BJ (cell line): ENCODE data around the gene SINHCAF. TPM values are rescaled to one million over a fixed set of nuclear protein-coding genes. Genes with fewer than 3 reads are reported as not detected.

Experiments used
- CTCF ChIA-PET: fragments of 350-600 bp; formaldehyde crosslinking; extraction: SDS; loops from one replicate; lab custom pipeline; 2021; ENCODE audit warnings: antibody characterized with exemption, inconsistent platforms; lab: Yijun Ruan, JAX
- POLR2A ChIA-PET: fragments of 300-600 bp; sonication (Branson Sonifier 250); formaldehyde crosslinking; extraction: SDS; loops from one replicate; lab custom pipeline; 2021; ENCODE audit warnings: antibody characterized with exemption; lab: Charles Lee
- DNase-seq: peaks from one replicate; pipeline ENCODE4 v3.0.0-alpha.2; 2011; ENCODE audit warnings: low read depth
- H3K27me3 ChIP-seq: 2 replicates; pipeline ENCODE4 v1.6.0; 2011; ENCODE audit warnings: low read length; ENCODE audit not compliant: control insufficient read depth, insufficient read depth
- H3K36me3 ChIP-seq: 2 replicates; pipeline ENCODE4 v1.5.1; 2011; ENCODE audit warnings: low read length; ENCODE audit not compliant: control insufficient read depth, insufficient read depth
- H3K4me3 ChIP-seq: 2 replicates; pipeline ENCODE4 v1.5.1; 2011; ENCODE audit warnings: low read depth, mild to moderate bottlenecking, control low read depth, low read length
- CTCF ChIP-seq: IDR thresholded peaks from 2 replicates; pipeline ENCODE4 v1.5.1; 2011; ENCODE audit warnings: low read depth, mild to moderate bottlenecking, control low read depth, inconsistent platforms, low read length, moderate library complexity; ENCODE audit not compliant: insufficient read depth
- polyA plus RNA-seq: library from polyadenylated mRNA; depleted of rRNA; stranded (reverse); fragments of >200 nt; gene quantifications from 2 replicates; pipeline ENCODE4 v1.2.3, GENCODE V29; 2011

The SINHCAF gene
- polyA plus RNA-seq, 1 experiment: 6.6 TPM

- Histone ChIP-seq H3K4me3 (no peak overlapping the region), H3K27me3 (no peaks in the 10 kb centered on the region), H3K36me3 (no peaks in the 10 kb centered on the region)
- no peak for TF ChIP-seq CTCF
- ChIA-PET CTCF (interaction anchor here (0.7 to 2.4 kb wide), 3 partner anchors 13 to 227 kb away, joined by 3 to 5 read pairs (median 3); no protein-coding TSS in a partner anchor), POLR2A (no interaction called here)
- DNase-seq: no peak
Measured at GRCh38 chr12:31267966-31268365, 58.0 kb downstream of the SINHCAF start.

DNA sequence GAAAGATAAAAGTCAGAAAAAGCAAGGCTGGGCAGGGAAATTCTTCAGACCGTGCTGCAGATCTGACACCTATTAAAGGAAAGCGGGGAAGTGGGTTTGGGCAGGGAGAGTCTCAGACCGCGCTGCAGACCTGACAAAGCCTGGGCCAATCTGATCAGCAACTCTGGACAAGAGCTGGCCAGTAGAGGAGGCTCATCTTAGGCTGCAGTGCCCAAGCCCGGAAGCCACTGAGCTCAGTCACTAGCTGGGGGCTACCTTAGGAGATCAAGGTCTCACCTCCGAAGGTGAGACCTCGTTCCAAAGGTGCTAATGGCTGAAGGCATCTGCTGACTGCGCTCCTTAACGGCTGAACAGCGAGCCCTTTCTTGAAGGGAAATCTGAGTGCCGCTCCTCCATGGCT lies 60.2 kb downstream of the SINHCAF start:
- ChIA-PET POLR2A (no interaction called here), CTCF (interaction anchor here (1.2 kb wide), 1 partner anchor 418 kb away, joined by 3 read pairs; no protein-coding TSS in a partner anchor)
- DNase-seq: no peak
- TF ChIP-seq CTCF: no peak
- H3K36me3 ChIP-seq: no peaks in the 10 kb centered on the region
- no peak overlapping the region for H3K4me3 ChIP-seq
- H3K27me3 ChIP-seq: no peaks in the 10 kb centered on the region

DNA sequence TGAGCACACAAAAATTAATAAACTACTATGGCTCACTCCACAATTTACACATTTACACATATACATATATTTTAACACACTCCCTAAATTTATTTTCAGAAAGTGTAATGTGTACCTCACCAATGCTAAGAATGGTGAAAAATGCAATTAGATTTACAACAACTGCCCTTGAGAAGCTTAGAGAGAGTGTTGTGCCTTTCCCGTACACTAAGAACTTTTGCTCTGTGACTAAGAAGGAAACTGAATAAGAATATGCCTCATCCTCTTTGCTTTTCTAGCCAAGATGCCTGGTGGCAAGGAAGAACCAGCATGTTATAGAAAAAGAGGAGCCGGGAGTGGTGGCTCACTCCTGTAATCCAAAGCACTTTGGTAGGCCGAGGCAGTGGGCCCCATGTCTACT lies 62.3 kb downstream of the SINHCAF start:
- no peak for DNase-seq
- CTCF ChIA-PET: interaction anchor here (8.3 kb wide), 1 partner anchor 8 kb away, joined by 55 read pairs; no protein-coding TSS in a partner anchor
- POLR2A ChIA-PET: no interaction called here

GRCh38 chr12:31261744-31262143 lies 64.2 kb downstream of the SINHCAF start:
- POLR2A ChIA-PET: no interaction called here
- CTCF ChIA-PET: interaction anchor here (1.0 to 8.3 kb wide), 4 partner anchors 10 to 27 kb away, joined by 3 to 55 read pairs (median 6); no protein-coding TSS in a partner anchor

More for the DNA sequence above, 62.3 kb downstream of the SINHCAF start:
- TF ChIP-seq CTCF: no peak
- H3K27me3 ChIP-seq: no peaks in the 10 kb centered on the region
- no peak overlapping the region for H3K4me3 ChIP-seq
- H3K36me3 ChIP-seq: no peaks in the 10 kb centered on the region

GRCh38 chr12:31260840-31261239 lies 65.1 kb downstream of the SINHCAF start:
- ChIA-PET CTCF (interaction anchor here (1.3 to 8.3 kb wide), 3 partner anchors 9 to 22 kb away, joined by 6 to 55 read pairs (median 7); no protein-coding TSS in a partner anchor), POLR2A (no interaction called here)
- Histone ChIP-seq H3K36me3 (no peaks in the 10 kb centered on the region), H3K4me3 (no peak overlapping the region), H3K27me3 (no peaks in the 10 kb centered on the region)
- no peak for TF ChIP-seq CTCF
- no peak for DNase-seq

More at GRCh38 chr12:31261744-31262143, 64.2 kb downstream of the SINHCAF start:
- no peak overlapping the region for H3K4me3 ChIP-seq
- H3K27me3 ChIP-seq: no peaks in the 10 kb centered on the region
- no peak for TF ChIP-seq CTCF
- H3K36me3 ChIP-seq: no peaks in the 10 kb centered on the region
- no peak for DNase-seq
